Activated T-cell treated with anti-CD3 and anti-CD28 coated beads for 4 hours (primary cell): ENCODE results near the gene PIEZO1.
"Not testable (repeated sequence)": the region's sequence is repeated elsewhere in the genome, so short reads cannot be mapped to it uniquely, and the experiment has no call there.

Experiments used
- DNase-seq: peaks from one replicate; pipeline ENCODE4 v3.0.0-alpha.2; 2020

PIEZO1 gene

GRCh38 chr16:88803264-88803987, 18.4 kb upstream of the PIEZO1 start, which contains the start of gene CDT1:
CDT1 (plus strand) TSS chr16:88803789; CDS start chr16:88803832, 43 bp downstream.
- DNase-seq, result peak; percentile 79

GRCh38 chr16:88800277-88800592, 15.2 kb upstream of the PIEZO1 start:
- DNase-seq, result no peak

GRCh38 chr16:88799569-88800276, 14.7 kb upstream of the PIEZO1 start:
- DNase-seq, result no peak

- DNase-seq, result no peak
Observed at GRCh38 chr16:88798772-88799455, 13.9 kb upstream of the PIEZO1 start.

- no peak for DNase-seq
Observed at GRCh38 chr16:88798073-88798472, 13.1 kb upstream of the PIEZO1 start.

GRCh38 chr16:88796278-88796677, 11.3 kb upstream of the PIEZO1 start:
- DNase-seq, result no peak

- DNase-seq, result no peak
Observed at GRCh38 chr16:88793251-88793954, 8.4 kb upstream of the PIEZO1 start.

- no peak for DNase-seq
Observed at GRCh38 chr16:88792668-88793250, 7.7 kb upstream of the PIEZO1 start.

GRCh38 chr16:88792078-88792550, 7.1 kb upstream of the PIEZO1 start:
- no peak for DNase-seq

- DNase-seq, result no peak
Observed at GRCh38 chr16:88790312-88791211, 5.5 kb upstream of the PIEZO1 start.

GRCh38 chr16:88789594-88789993, 4.6 kb upstream of the PIEZO1 start:
- DNase-seq, result no peak

GRCh38 chr16:88788749-88789148, 3.7 kb upstream of the PIEZO1 start:
- not testable (repeated sequence) for DNase-seq

GRCh38 chr16:88787579-88788314, 2.7 kb upstream of the PIEZO1 start:
- DNase-seq, result no peak

GRCh38 chr16:88784856-88785105, 239 bp downstream of the PIEZO1 start:
- DNase-seq, result no peak

- no peak for DNase-seq
Observed at GRCh38 chr16:88784074-88784855, 755 bp downstream of the PIEZO1 start.

GRCh38 chr16:88783391-88784073, 1.5 kb downstream of the PIEZO1 start:
- DNase-seq, result no peak

GRCh38 chr16:88782454-88783390, 2.3 kb downstream of the PIEZO1 start:
- peak; percentile 65 for DNase-seq
